ENCODE data around the gene ZBTB4. TPM values are rescaled to one million over a fixed set of nuclear protein-coding genes. Genes with fewer than 3 reads are reported as not detected.

ZBTB4 gene
- total RNA-seq, 2 donors from 2014 or later: 28.5 to 29.0 TPM

DNA sequence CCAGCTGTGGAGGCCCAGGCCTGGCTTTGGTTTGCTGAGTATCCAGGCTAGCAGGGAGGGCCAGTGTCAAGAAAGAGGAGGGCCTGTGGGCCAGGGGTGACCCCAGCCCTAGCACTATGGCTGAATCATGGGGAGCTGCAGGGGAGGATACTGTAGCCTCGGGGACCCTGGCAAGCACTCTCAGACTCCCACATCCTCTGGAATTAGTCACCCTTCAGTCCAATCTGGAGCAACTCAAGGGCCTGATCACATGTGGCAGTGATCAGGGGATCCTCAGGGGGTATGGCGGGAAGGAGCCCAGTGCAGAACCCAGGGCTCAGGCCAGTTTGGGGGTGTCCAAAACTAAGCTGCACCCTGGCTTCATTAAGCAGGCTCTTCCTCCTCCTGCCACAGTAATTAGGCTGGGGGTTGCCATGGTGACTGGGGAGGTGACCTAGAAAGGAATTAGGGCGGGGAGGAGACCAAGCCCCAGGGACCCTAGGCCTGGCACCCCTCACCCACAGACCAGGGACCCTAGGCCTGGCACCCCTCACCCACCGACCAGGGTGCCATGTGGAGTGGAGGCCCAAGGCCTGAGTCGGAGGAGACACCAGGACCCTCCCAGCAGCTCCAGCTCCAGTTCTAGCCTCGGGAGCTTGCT, 66.0 kb downstream of the ZBTB4 start:
- Mint-ChIP-seq H3K4me1 (ENCODE audit: low read depth) (no peaks in the 10 kb centered on the region), H3K27ac (no peak overlapping the region), H3K36me3 (ENCODE audit: insufficient read depth in 2 of 2) (no peaks in the 10 kb centered on the region), H3K4me3 (no peak overlapping the region), H3K9me3 (no peaks in the 10 kb centered on the region), H3K27me3 (ENCODE audit: low read depth) (no peaks in the 10 kb centered on the region)
- DNase-seq (no peak), ATAC-seq (replicated peaks in 1 of 2) (no peak)

DNA sequence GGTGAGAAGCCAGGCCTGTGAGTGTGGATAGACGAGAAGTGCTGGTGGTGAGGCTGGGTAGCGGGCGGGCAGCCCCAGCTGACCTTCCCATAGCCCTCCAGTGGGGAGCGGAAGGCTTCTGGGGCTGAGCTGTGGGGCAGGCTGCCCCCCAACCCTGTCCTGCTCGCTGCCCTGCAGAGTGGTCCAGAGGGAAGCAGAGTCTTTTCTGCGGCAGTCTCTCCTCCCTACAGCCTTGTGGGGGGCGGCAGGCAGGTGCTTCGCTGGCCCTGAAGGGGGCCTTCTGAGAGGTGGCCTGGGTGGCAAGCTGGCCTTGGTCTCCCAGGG, 68.0 kb downstream of the ZBTB4 start:
- Mint-ChIP-seq H3K4me3 (no peak overlapping the region), H3K27ac (no peak overlapping the region), H3K4me1 (ENCODE audit: low read depth) (no peaks in the 10 kb centered on the region), H3K36me3 (ENCODE audit: insufficient read depth in 2 of 2) (no peaks in the 10 kb centered on the region), H3K9me3 (no peaks in the 10 kb centered on the region), H3K27me3 (ENCODE audit: low read depth) (no peaks in the 10 kb centered on the region)
- DNase-seq (no peak), ATAC-seq (replicated peaks in 1 of 2) (no peak)

DNA sequence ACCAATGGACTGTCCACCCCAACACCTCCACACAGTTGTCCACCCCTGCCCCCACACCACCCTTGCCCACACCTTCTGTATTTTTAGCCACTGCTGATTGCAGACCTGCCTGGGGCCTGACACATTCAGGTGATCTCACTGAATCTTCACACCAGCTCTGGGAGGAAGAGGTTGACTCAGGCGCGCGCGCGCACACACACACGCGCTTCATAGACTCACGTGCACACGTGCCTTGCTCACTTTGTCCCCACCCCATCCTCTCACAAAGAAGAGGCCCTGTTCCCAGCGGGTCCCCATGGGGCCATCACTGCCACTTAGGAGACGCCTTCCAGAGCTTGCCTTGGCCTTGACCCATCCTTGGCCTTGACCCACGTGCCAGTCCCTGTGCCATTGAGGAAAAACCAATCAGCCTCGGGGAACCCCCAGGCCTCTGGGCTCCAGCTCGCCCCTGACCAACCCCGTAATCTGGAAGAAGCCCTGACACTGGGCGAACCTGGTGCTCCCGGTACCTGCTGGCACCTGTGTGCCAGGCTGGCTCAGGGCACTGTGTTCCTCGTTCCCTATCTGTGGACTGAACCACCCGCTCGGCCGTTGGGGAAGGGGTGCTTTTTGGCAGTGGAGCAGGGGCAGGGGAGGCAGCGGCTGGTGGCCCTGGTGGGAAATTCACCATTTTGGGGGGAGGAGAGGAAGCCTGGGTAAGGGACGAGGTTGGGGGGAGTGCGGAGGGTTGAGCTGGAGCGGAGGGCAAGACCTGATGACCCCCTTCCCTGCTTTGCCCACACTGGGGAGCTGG, 68.6 kb downstream of the ZBTB4 start:
- Mint-ChIP-seq H3K36me3 (ENCODE audit: insufficient read depth in 2 of 2) (no peaks in the 10 kb centered on the region), H3K4me3 (no peak overlapping the region), H3K4me1 (ENCODE audit: low read depth) (peaks cover 4% of the 10 kb centered on the region), H3K27me3 (ENCODE audit: low read depth) (peaks cover 4% of the 10 kb centered on the region), H3K9me3 (no peaks in the 10 kb centered on the region), H3K27ac (no peak overlapping the region)
- ATAC-seq (replicated peaks in 1 of 2): no peak
- no peak for DNase-seq

DNA sequence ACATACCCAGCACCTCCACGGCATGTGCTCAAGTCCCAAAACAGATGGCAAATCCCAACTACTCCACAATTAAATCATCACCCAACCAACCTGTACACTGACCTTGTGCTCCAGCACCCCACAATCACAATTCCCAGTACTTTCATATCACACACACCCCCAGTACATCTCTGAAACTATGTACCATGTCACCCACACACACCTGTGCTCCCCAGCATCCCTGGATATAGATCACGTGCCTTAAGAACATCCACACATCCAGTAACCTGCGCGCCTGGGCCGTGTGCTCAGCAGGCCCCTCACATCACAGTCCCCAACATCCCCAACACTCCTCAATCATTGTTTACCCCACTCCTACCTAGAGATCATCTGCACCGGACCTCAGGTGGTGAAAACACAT, 69.7 kb downstream of the ZBTB4 start:
- Mint-ChIP-seq H3K36me3 (ENCODE audit: insufficient read depth in 2 of 2) (no peaks in the 10 kb centered on the region), H3K4me3 (no peak overlapping the region), H3K9me3 (no peaks in the 10 kb centered on the region), H3K4me1 (ENCODE audit: low read depth) (peaks cover 10% of the 10 kb centered on the region), H3K27me3 (ENCODE audit: low read depth) (peaks cover 6% of the 10 kb centered on the region), H3K27ac (no peak overlapping the region)
- no peak for DNase-seq
- no peak for ATAC-seq (replicated peaks in 1 of 2)

Other genes starting within 250 kb of the ZBTB4 start
- 10 to 100 TPM; 49.5 to 54.8 TPM for gene DVL2, start 245.1 kb downstream of the ZBTB4 start, total RNA-seq
- gene PHF23, start 240.2 kb downstream of the ZBTB4 start, total RNA-seq: 10 to 100 TPM; 28.9 to 32.2 TPM
- gene GABARAP, start 237.2 kb downstream of the ZBTB4 start, total RNA-seq: 100 to 1,000 TPM; 244 to 246 TPM
- 100 to 1,000 TPM; 184 to 186 TPM for gene CTDNEP1, start 227.9 kb downstream of the ZBTB4 start, total RNA-seq
- 10 to 100 TPM; 62.1 to 89.5 TPM for gene ELP5, start 227.4 kb downstream of the ZBTB4 start, total RNA-seq
- 1 to 10 TPM; 1.9 to 3.1 TPM for gene CLDN7, start 217.2 kb downstream of the ZBTB4 start, total RNA-seq
- under 1 TPM; 0.07 to 0.17 TPM for gene SLC2A4, start 197.9 kb downstream of the ZBTB4 start, total RNA-seq
- gene YBX2, start 185.0 kb downstream of the ZBTB4 start, total RNA-seq: 1 to 10 TPM; 3.6 to 9.5 TPM
- 100 to 1,000 TPM; 547 to 594 TPM for gene EIF5A, start 172.0 kb downstream of the ZBTB4 start, total RNA-seq
- gene GPS2, start 164.3 kb downstream of the ZBTB4 start, total RNA-seq: 10 to 100 TPM; 50.5 to 50.7 TPM
- gene NEURL4, start 150.3 kb downstream of the ZBTB4 start, total RNA-seq: 10 to 100 TPM; 35.7 to 37.6 TPM
- 100 to 1,000 TPM; 690 to 708 TPM for gene ACAP1, start 143.1 kb downstream of the ZBTB4 start, total RNA-seq
- 1 to 10 TPM; 4.9 to 5.5 TPM for gene KCTD11, start 127.5 kb downstream of the ZBTB4 start, total RNA-seq
- gene TMEM95, start 124.5 kb downstream of the ZBTB4 start, total RNA-seq: under 1 TPM in 1 of 2 donors, not detected in 1; 0.34 TPM
- 1 to 10 TPM; 5.5 to 6.5 TPM for gene TNK1, start 98.5 kb downstream of the ZBTB4 start, total RNA-seq
- gene PLSCR3, start 85.1 kb downstream of the ZBTB4 start, total RNA-seq: 10 to 100 TPM; 60.5 to 62.6 TPM
- 10 to 100 TPM; 64.8 to 88.2 TPM for gene TMEM256, start 75.5 kb downstream of the ZBTB4 start, total RNA-seq
- gene NLGN2, start 71.8 kb downstream of the ZBTB4 start, total RNA-seq: 10 to 100 TPM; 17.4 to 19.8 TPM
- under 1 TPM; 0.58 to 0.67 TPM for gene SPEM1, start 59.3 kb downstream of the ZBTB4 start, total RNA-seq
- not detected for gene SPEM2, start 54.0 kb downstream of the ZBTB4 start, total RNA-seq
- not detected for gene SPEM3, start 50.8 kb downstream of the ZBTB4 start, total RNA-seq
- gene TMEM102, start 44.2 kb downstream of the ZBTB4 start, total RNA-seq: 10 to 100 TPM; 11.3 to 11.7 TPM
- 1 to 10 TPM; 4.9 to 5.3 TPM for gene FGF11, start 40.1 kb downstream of the ZBTB4 start, total RNA-seq
- gene CHRNB1, start 34.6 kb downstream of the ZBTB4 start, total RNA-seq: 10 to 100 TPM; 25.5 to 26.8 TPM
- gene SLC35G6, start 1.8 kb upstream of the ZBTB4 start, total RNA-seq: under 1 TPM in 1 of 2 donors, not detected in 1; 0.25 TPM
- gene POLR2A, start 4.7 kb upstream of the ZBTB4 start, total RNA-seq: 100 to 1,000 TPM; 211 to 249 TPM
- 10 to 100 TPM; 23.2 to 25.5 TPM for gene TNFSF12, start 69.4 kb upstream of the ZBTB4 start, total RNA-seq
- gene TNFSF13, start 79.1 kb upstream of the ZBTB4 start, total RNA-seq: 1 to 10 TPM; 4.3 to 7.8 TPM
- gene SENP3, start 82.3 kb upstream of the ZBTB4 start, total RNA-seq: 10 to 100 TPM; 41.8 to 55.3 TPM
- 10 to 100 TPM; 10.3 to 28.1 TPM for gene CD68, start 100.0 kb upstream of the ZBTB4 start, total RNA-seq
- 10 to 100 TPM; 44.0 to 51.9 TPM for gene MPDU1, start 104.2 kb upstream of the ZBTB4 start, total RNA-seq
- gene SOX15, start 110.5 kb upstream of the ZBTB4 start, total RNA-seq: under 1 TPM; 0.34 to 0.86 TPM
- gene FXR2, start 135.3 kb upstream of the ZBTB4 start, total RNA-seq: 10 to 100 TPM; 52.5 to 53.3 TPM
- gene SAT2, start 148.2 kb upstream of the ZBTB4 start, total RNA-seq: 10 to 100 TPM; 47.6 to 48.9 TPM
- under 1 TPM in 1 of 2 donors, not detected in 1; 0.63 TPM for gene SHBG, start 150.5 kb upstream of the ZBTB4 start, total RNA-seq
- gene ATP1B2, start 171.3 kb upstream of the ZBTB4 start, total RNA-seq: under 1 TPM in 1 of 2 donors, not detected in 1; 0.30 TPM
- gene TP53, start 207.9 kb upstream of the ZBTB4 start, total RNA-seq: 100 to 1,000 TPM; 183 to 189 TPM
- 10 to 100 TPM; 19.0 to 26.7 TPM for gene WRAP53, start 208.8 kb upstream of the ZBTB4 start, total RNA-seq
- not detected for gene EFNB3, start 225.6 kb upstream of the ZBTB4 start, total RNA-seq
- gene DNAH2, start 238.1 kb upstream of the ZBTB4 start, total RNA-seq: under 1 TPM; 0.05 to 0.07 TPM